CD4-positive, alpha-beta T cell (primary cell): ENCODE measurements around the gene RBFOX1. TPM values are rescaled to one million over a fixed set of nuclear protein-coding genes. Genes with fewer than 3 reads are reported as not detected.

ENCODE experiments used
- ATAC-seq: fragments of 200-7000 bp; cut with Tn5 transposase; one replicate; pipeline ENCODE4 v1.10.0; 2022; ENCODE audit warnings: mild to moderate bottlenecking; ENCODE audit not compliant: poor library complexity
- CTCF ChIA-PET: fragments of 350-600 bp; sonication (Branson Sonifier 250); formaldehyde crosslinking; loops from one replicate; lab custom pipeline; 2021; ENCODE audit warnings: antibody characterized with exemption, inconsistent platforms; lab: Charles Lee
- POLR2A ChIA-PET: fragments of 350-600 bp; sonication (Branson Sonifier 250); formaldehyde crosslinking; loops from one replicate; lab custom pipeline; 2021; ENCODE audit warnings: antibody characterized with exemption, inconsistent platforms; lab: Charles Lee
- DNase-seq, 14 experiments: peaks; one replicate each; pipeline ENCODE4 v3.0.0-alpha.2; 2013 to 2020; ENCODE audit warnings: mixed read lengths in 2 of 14
- H3K27ac ChIP-seq, 2 donors: one replicate each; pipeline versions ENCODE4 v1.5.1 to v1.7.0; 2013; ENCODE audit warnings: low read length in 2 of 2, low read depth in 1 of 2, mild to moderate bottlenecking in 1 of 2
- H3K27me3 ChIP-seq, 2 experiments: 1 replicate in 1 of 2; 2 replicates in 1 of 2; pipeline versions ENCODE4 v1.6.1 to v1.7.0; 2013; ENCODE audit warnings: low read length in 2 of 2, control low read depth in 1 of 2, mild to moderate bottlenecking in 1 of 2, moderate library complexity in 1 of 2; ENCODE audit not compliant: insufficient read depth in 2 of 2, control insufficient read depth in 1 of 2
- H3K36me3 ChIP-seq: one replicate; pipeline ENCODE4 v1.6.1; 2013; ENCODE audit warnings: low read length, control low read depth; ENCODE audit not compliant: insufficient read depth
- H3K4me1 ChIP-seq: one replicate; pipeline ENCODE4 v1.6.1; 2013; ENCODE audit warnings: low read length, control low read depth; ENCODE audit not compliant: insufficient read depth
- H3K4me3 ChIP-seq: one replicate; pipeline ENCODE4 v1.5.1; 2013; ENCODE audit warnings: mild to moderate bottlenecking, low read length, moderate library complexity
- H3K9me3 ChIP-seq, 2 experiments: 1 replicate in 1 of 2; 2 replicates in 1 of 2; pipeline versions ENCODE4 v1.6.1 to v1.7.0; 2013; ENCODE audit warnings: low read length in 2 of 2, mild to moderate bottlenecking in 2 of 2, control low read depth in 1 of 2, moderate library complexity in 1 of 2; ENCODE audit not compliant: control insufficient read depth in 1 of 2, insufficient read depth in 1 of 2
- H3K27ac Mint-ChIP-seq: one replicate; pipeline ENCODE4 v1.8.0; 2020; ENCODE audit warnings: mixed read lengths
- H3K27me3 Mint-ChIP-seq: one replicate; pipeline ENCODE4 v1.8.0; 2021; ENCODE audit warnings: mixed read lengths
- H3K36me3 Mint-ChIP-seq: one replicate; pipeline ENCODE4 v1.8.0; 2021; ENCODE audit warnings: low read depth, mixed read lengths
- H3K4me1 Mint-ChIP-seq: one replicate; pipeline ENCODE4 v1.8.0; 2021; ENCODE audit warnings: low read depth, mixed read lengths
- H3K4me3 Mint-ChIP-seq: one replicate; pipeline ENCODE4 v1.8.0; 2020; ENCODE audit warnings: mild to moderate bottlenecking, mixed read lengths
- H3K9me3 Mint-ChIP-seq: one replicate; pipeline ENCODE4 v1.8.0; 2020; ENCODE audit warnings: mixed read lengths
- CTCF ChIP-seq: fragments of 200-600 bp; IDR thresholded peaks from one replicate; pipeline ENCODE4 v1.8.0; 2022; ENCODE audit warnings: antibody characterized with exemption, mild to moderate bottlenecking
- intact Hi-C, 2 experiments: fragments of 100-400 bp; cut with DNase I in 1 of 2; cut with micrococcal nuclease in 1 of 2; formaldehyde crosslinking; loops; one replicate each; pipeline versions ENCODE4 v1.15.1 to v1.9.0; 2023 to 2025; cut with DNase I, micrococcal nuclease
- total RNA-seq, 174 experiments: library from RNA in 2 of 174; stranded (reverse) in 2 of 174; gene quantifications; one replicate each; pipeline ENCODE4 v1.2.3 and lab custom pipeline; 2021 to 2026

The RBFOX1 gene
- total RNA-seq, 2 experiments from 2014 or later, result not detected

- no peaks in the 10 kb centered on the region for H3K4me1 ChIP-seq
- Mint-ChIP-seq H3K27ac (no peak overlapping the region), H3K4me1 (no peaks in the 10 kb centered on the region), H3K36me3 (no peaks in the 10 kb centered on the region), H3K9me3 (peaks cover 7% of the 10 kb centered on the region), H3K27me3 (no peaks in the 10 kb centered on the region), H3K4me3 (no peak overlapping the region)
- no peaks in the 10 kb centered on the region for H3K27me3 ChIP-seq
- H3K4me3 ChIP-seq, result no peak overlapping the region
- no peak for ATAC-seq
- ChIA-PET CTCF (no interaction called here), POLR2A (no interaction called here)
- no peak for TF ChIP-seq CTCF
- peaks cover 0 to 11% of the 10 kb centered on the region in 2 experiments for H3K9me3 ChIP-seq
- H3K36me3 ChIP-seq, result no peaks in the 10 kb centered on the region
- intact Hi-C loops, result no loop called here
- H3K27ac ChIP-seq, result no peak overlapping the region
- DNase-seq, result no peak
Observed at GRCh38 chr16:7579454-7579853, 246.8 kb downstream of the RBFOX1 start.

DNA sequence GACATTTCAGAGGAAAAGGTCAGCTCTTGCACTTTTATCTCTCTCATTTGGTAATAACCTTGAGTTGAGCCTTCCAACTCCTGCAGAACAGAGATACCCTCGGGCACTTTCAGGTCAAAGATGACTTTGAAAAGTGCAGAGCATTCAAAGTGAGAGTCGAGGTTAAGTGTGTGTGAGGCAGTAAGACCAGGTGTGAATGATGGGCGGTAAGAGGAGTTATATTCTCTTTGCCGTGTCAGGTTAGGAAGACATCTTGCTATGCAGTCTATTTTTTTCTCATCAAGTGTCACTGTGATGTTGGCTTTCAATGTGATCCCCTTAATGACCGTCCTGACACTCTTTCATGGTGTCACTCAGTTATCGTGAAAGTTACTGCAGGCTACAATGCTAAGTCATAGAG lies 248.5 kb downstream of the RBFOX1 start:
- H3K9me3 ChIP-seq, result peaks cover 0 to 11% of the 10 kb centered on the region in 2 experiments
- no peaks in the 10 kb centered on the region for H3K27me3 ChIP-seq
- no peaks in the 10 kb centered on the region for H3K4me1 ChIP-seq
- CTCF ChIA-PET, result no interaction called here
- intact Hi-C loops, result no loop called here
- peaks cover 15% of the 10 kb centered on the region for H3K9me3 Mint-ChIP-seq
- POLR2A ChIA-PET, result no interaction called here
- DNase-seq (no peak), ATAC-seq (no peak)
- H3K4me3 Mint-ChIP-seq, result no peak overlapping the region
- no peak overlapping the region for H3K4me3 ChIP-seq
- no peak for TF ChIP-seq CTCF
- no peak overlapping the region for H3K27ac Mint-ChIP-seq
- no peaks in the 10 kb centered on the region for H3K27me3 Mint-ChIP-seq
- H3K4me1 Mint-ChIP-seq, result no peaks in the 10 kb centered on the region
- no peak overlapping the region for H3K27ac ChIP-seq
- H3K36me3 ChIP-seq, result no peaks in the 10 kb centered on the region
- no peaks in the 10 kb centered on the region for H3K36me3 Mint-ChIP-seq

- no peak for DNase-seq
- Histone ChIP-seq H3K4me1 (no peaks in the 10 kb centered on the region), H3K9me3 (peaks cover 0 to 11% of the 10 kb centered on the region in 2 experiments), H3K36me3 (no peaks in the 10 kb centered on the region), H3K4me3 (no peak overlapping the region), H3K27ac (no peak overlapping the region), H3K27me3 (no peaks in the 10 kb centered on the region)
- Mint-ChIP-seq H3K4me1 (no peaks in the 10 kb centered on the region), H3K4me3 (no peak overlapping the region), H3K36me3 (no peaks in the 10 kb centered on the region), H3K27me3 (no peaks in the 10 kb centered on the region), H3K27ac (no peak overlapping the region), H3K9me3 (peaks cover 12% of the 10 kb centered on the region)
- intact Hi-C loops, result no loop called here
- no peak for TF ChIP-seq CTCF
- no peak for ATAC-seq
- POLR2A ChIA-PET, result no interaction called here
- CTCF ChIA-PET, result no interaction called here
Observed at GRCh38 chr16:7583396-7583795, 250.8 kb downstream of the RBFOX1 start.
